Measurements from ENCODE around the gene CST9L. TPM values are rescaled to one million over a fixed set of nuclear protein-coding genes. Genes with fewer than 3 reads are reported as not detected.

The CST9L gene
- total RNA-seq, 1 donor from 2014 or later: not detected

- Histone ChIP-seq H3K36me3 (no peaks in the 10 kb centered on the region), H3K4me1 (no peaks in the 10 kb centered on the region), H3K9me3 (no peaks in the 10 kb centered on the region), H3K4me3 (no peak overlapping the region), H3K27ac (no peak overlapping the region), H3K27me3 (ENCODE audit: low read depth) (no peaks in the 10 kb centered on the region)
- DNase-seq (no peak), ATAC-seq (no peak)
- intact Hi-C loops (cut with DNase I): no loop called here
- TF ChIP-seq CTCF (IDR thresholded peaks at IDR 0.05): no peak
These were observed 48.7 kb downstream of the CST9L start for GRCh38 chr20:23519556-23519955.

GRCh38 chr20:23517719-23518118 lies 50.6 kb downstream of the CST9L start:
- no peaks in the 10 kb centered on the region for H3K36me3 ChIP-seq
- no peaks in the 10 kb centered on the region for H3K4me1 ChIP-seq
- H3K27me3 ChIP-seq (ENCODE audit: low read depth): no peaks in the 10 kb centered on the region
- no peak for TF ChIP-seq CTCF (IDR thresholded peaks at IDR 0.05)
- H3K9me3 ChIP-seq: no peaks in the 10 kb centered on the region
- H3K4me3 ChIP-seq: no peak overlapping the region
- intact Hi-C loops (cut with DNase I): no loop called here
- ATAC-seq: no peak
- no peak for DNase-seq
- H3K27ac ChIP-seq: no peak overlapping the region

- DNase-seq (no peak), ATAC-seq (no peak)
- no peaks in the 10 kb centered on the region for H3K4me1 ChIP-seq
- H3K4me3 ChIP-seq: no peak overlapping the region
- H3K27ac ChIP-seq: no peak overlapping the region
- H3K27me3 ChIP-seq (ENCODE audit: low read depth): no peaks in the 10 kb centered on the region
- no peaks in the 10 kb centered on the region for H3K9me3 ChIP-seq
- H3K36me3 ChIP-seq: no peaks in the 10 kb centered on the region
- no peak for TF ChIP-seq CTCF (IDR thresholded peaks at IDR 0.05)
- intact Hi-C loops (cut with DNase I): no loop called here
These were observed 52.9 kb downstream of the CST9L start for GRCh38 chr20:23515250-23515939.

GRCh38 chr20:23514848-23515247 lies 53.4 kb downstream of the CST9L start:
- no peaks in the 10 kb centered on the region for H3K27me3 ChIP-seq (ENCODE audit: low read depth)
- no peaks in the 10 kb centered on the region for H3K9me3 ChIP-seq
- intact Hi-C loops (cut with DNase I): no loop called here
- H3K36me3 ChIP-seq: no peaks in the 10 kb centered on the region
- no peak for ATAC-seq
- H3K4me1 ChIP-seq: no peaks in the 10 kb centered on the region
- TF ChIP-seq CTCF (IDR thresholded peaks at IDR 0.05): no peak
- no peak overlapping the region for H3K4me3 ChIP-seq
- no peak for DNase-seq
- no peak overlapping the region for H3K27ac ChIP-seq

Other genes starting within 250 kb of the CST9L start
- gene NXT1, start 217.7 kb downstream of the CST9L start, total RNA-seq: 14.8 TPM
- gene GZF1, start 206.3 kb downstream of the CST9L start, total RNA-seq: 14.8 TPM
- gene NAPB, start 147.0 kb downstream of the CST9L start, total RNA-seq: 11.0 TPM
- gene CSTL1, start 128.8 kb downstream of the CST9L start, total RNA-seq: not detected
- not detected for gene CST11, start 115.6 kb downstream of the CST9L start, total RNA-seq
- not detected for gene CST8, start 77.4 kb downstream of the CST9L start, total RNA-seq
- not detected for gene CST9, start 37.4 kb upstream of the CST9L start, total RNA-seq
- gene CST3, start 69.5 kb upstream of the CST9L start, total RNA-seq: 727 TPM
- not detected for gene CST4, start 120.6 kb upstream of the CST9L start, total RNA-seq
- gene CST1, start 182.5 kb upstream of the CST9L start, total RNA-seq: not detected

Data from lower lobe of right lung (tissue), 2 donors.